WTC11 (cell line): Measurements from ENCODE around the gene MSH3. TPM values are rescaled to one million over a fixed set of nuclear protein-coding genes. Genes with fewer than 3 reads are reported as not detected.

ENCODE experiments used
- ATAC-seq: fragments of 200-7000 bp; cut with Tn5 transposase; 2 replicates; pipeline ENCODE4 v1.10.0; 2021; ENCODE audit warnings: mild to moderate bottlenecking, moderate library complexity
- CTCF ChIA-PET: fragments of 300-600 bp; sonication (Branson Sonifier 250); formaldehyde crosslinking; loops from one replicate; lab custom pipeline; 2021; ENCODE audit warnings: antibody characterized with exemption; lab: Charles Lee
- POLR2A ChIA-PET: fragments of 350-600 bp; sonication (Branson Sonifier 250); formaldehyde crosslinking; loops from one replicate; lab custom pipeline; 2021; ENCODE audit warnings: antibody characterized with exemption; lab: Charles Lee
- DNase-seq: peaks from one replicate; pipeline ENCODE4 v3.0.0; 2021; ENCODE audit warnings: low spot score
- H3K27ac Mint-ChIP-seq: 2 replicates; pipeline ENCODE4 v1.8.0; 2021; ENCODE audit warnings: mixed read lengths
- H3K27me3 Mint-ChIP-seq: 2 replicates; pipeline ENCODE4 v1.8.0; 2021; ENCODE audit warnings: low read depth, mild to moderate bottlenecking, moderate library complexity, mixed read lengths
- H3K36me3 Mint-ChIP-seq: 2 replicates; pipeline ENCODE4 v1.8.0; 2021; ENCODE audit warnings: mixed read lengths
- H3K4me1 Mint-ChIP-seq: 2 replicates; pipeline ENCODE4 v1.8.0; 2022; ENCODE audit warnings: mixed read lengths
- H3K4me3 Mint-ChIP-seq: 2 replicates; pipeline ENCODE4 v1.8.0; 2021; ENCODE audit warnings: mild to moderate bottlenecking, moderate library complexity, mixed read lengths
- H3K9me3 Mint-ChIP-seq: 2 replicates; pipeline ENCODE4 v1.8.0; 2021; ENCODE audit warnings: mixed read lengths
- ATF1 ChIP-seq: sonication (generic); formaldehyde crosslinking; IDR thresholded peaks from 2 replicates; pipeline ENCODE4 v1.8.1; 2023; ENCODE audit warnings: mild to moderate bottlenecking, moderate library complexity, missing genetic modification reagents
- CREB1 ChIP-seq: sonication (generic); formaldehyde crosslinking; IDR thresholded peaks from 2 replicates; pipeline ENCODE4 v1.8.0; 2023; ENCODE audit warnings: mild to moderate bottlenecking, missing genetic modification reagents
- ETV6 ChIP-seq: sonication (generic); formaldehyde crosslinking; IDR thresholded peaks from 2 replicates; pipeline ENCODE4 v1.8.1; 2022; ENCODE audit warnings: mild to moderate bottlenecking, missing genetic modification reagents
- GABPB1 ChIP-seq: sonication (generic); formaldehyde crosslinking; IDR thresholded peaks from 2 replicates; pipeline ENCODE4 v1.8.1; 2023; ENCODE audit warnings: mild to moderate bottlenecking, missing genetic modification reagents
- IRF2 ChIP-seq: sonication (generic); formaldehyde crosslinking; IDR thresholded peaks from 2 replicates; pipeline ENCODE4 v1.8.0; 2022; ENCODE audit warnings: low read depth, missing genetic modification reagents, borderline replicate concordance
- JAZF1 ChIP-seq: fragments of 250-450 bp; sonication (Bioruptor Pico); IDR thresholded peaks from 2 replicates; pipeline ENCODE4 v1.9.0; 2021; ENCODE audit warnings: moderate library complexity, mild to moderate bottlenecking, inconsistent platforms
- MYBL2 ChIP-seq: sonication (generic); formaldehyde crosslinking; IDR thresholded peaks from 2 replicates; pipeline ENCODE4 v1.8.1; 2023; ENCODE audit warnings: mild to moderate bottlenecking, moderate library complexity, missing genetic modification reagents
- NFATC4 ChIP-seq: fragments of 250-450 bp; sonication (Bioruptor Pico); IDR thresholded peaks from 2 replicates; pipeline ENCODE4 v1.9.0; 2021; ENCODE audit warnings: mild to moderate bottlenecking
- RORB ChIP-seq: fragments of 250-450 bp; sonication (Bioruptor Pico); IDR thresholded peaks from 2 replicates; pipeline ENCODE4 v1.9.0; 2021; ENCODE audit warnings: mild to moderate bottlenecking
- SP1 ChIP-seq: sonication (generic); formaldehyde crosslinking; conservative IDR thresholded peaks from 2 replicates; pipeline ENCODE4 v1.8.1; 2022; ENCODE audit warnings: missing genetic modification reagents
- ZBTB21 ChIP-seq: sonication (generic); formaldehyde crosslinking; IDR thresholded peaks from 2 replicates; pipeline ENCODE4 v1.8.1; 2023; ENCODE audit warnings: mild to moderate bottlenecking, missing genetic modification reagents, borderline replicate concordance
- ZNF121 ChIP-seq: sonication (generic); formaldehyde crosslinking; IDR thresholded peaks from 2 replicates; pipeline ENCODE4 v1.8.0; 2023; ENCODE audit warnings: missing genetic modification reagents
- ZNF263 ChIP-seq: sonication (generic); formaldehyde crosslinking; IDR thresholded peaks from 2 replicates; pipeline ENCODE4 v1.8.1; 2022; ENCODE audit warnings: low read depth, mild to moderate bottlenecking, moderate library complexity, missing genetic modification reagents
- total RNA-seq: library from RNA; stranded (reverse); gene quantifications from 3 replicates; pipeline ENCODE4 v1.2.3, GENCODE V29; 2021
- TF ChIP-seq, protein P1 (sequence below): sonication (generic); formaldehyde crosslinking; IDR thresholded peaks from 2 replicates; pipeline ENCODE4 v1.8.1; 2022; ENCODE audit warnings: mild to moderate bottlenecking, missing genetic modification reagents, moderate library complexity, borderline replicate concordance
- TF ChIP-seq, protein P2 (sequence below): sonication (generic); formaldehyde crosslinking; IDR thresholded peaks from 2 replicates; pipeline ENCODE4 v1.8.1; 2022; ENCODE audit warnings: missing genetic modification reagents, borderline replicate concordance
- TF ChIP-seq, protein P3 (sequence below): sonication (generic); formaldehyde crosslinking; IDR thresholded peaks from 2 replicates; pipeline ENCODE4 v1.8.0; 2023; ENCODE audit warnings: missing genetic modification reagents, mild to moderate bottlenecking, borderline replicate concordance
- TF ChIP-seq, protein P4 (sequence below): sonication (generic); formaldehyde crosslinking; IDR thresholded peaks from 2 replicates; pipeline ENCODE4 v1.8.0; 2022; ENCODE audit warnings: missing genetic modification reagents
- TF ChIP-seq, protein P5 (sequence below): fragments of 250-450 bp; sonication (Bioruptor Pico); IDR thresholded peaks from 2 replicates; pipeline ENCODE4 v1.9.0; 2021; ENCODE audit warnings: mild to moderate bottlenecking
- TF ChIP-seq, protein P6 (sequence below): sonication (generic); formaldehyde crosslinking; IDR thresholded peaks from 2 replicates; pipeline ENCODE4 v1.8.0; 2023; ENCODE audit warnings: missing genetic modification reagents
- TF ChIP-seq, protein P7 (sequence below): fragments of 250-450 bp; sonication (Bioruptor Pico); IDR thresholded peaks from 2 replicates; pipeline ENCODE4 v1.8.0; 2021; ENCODE audit warnings: mild to moderate bottlenecking

Gene MSH3
- total RNA-seq, 1 experiment from 2014 or later: 14.6 TPM

DNA sequence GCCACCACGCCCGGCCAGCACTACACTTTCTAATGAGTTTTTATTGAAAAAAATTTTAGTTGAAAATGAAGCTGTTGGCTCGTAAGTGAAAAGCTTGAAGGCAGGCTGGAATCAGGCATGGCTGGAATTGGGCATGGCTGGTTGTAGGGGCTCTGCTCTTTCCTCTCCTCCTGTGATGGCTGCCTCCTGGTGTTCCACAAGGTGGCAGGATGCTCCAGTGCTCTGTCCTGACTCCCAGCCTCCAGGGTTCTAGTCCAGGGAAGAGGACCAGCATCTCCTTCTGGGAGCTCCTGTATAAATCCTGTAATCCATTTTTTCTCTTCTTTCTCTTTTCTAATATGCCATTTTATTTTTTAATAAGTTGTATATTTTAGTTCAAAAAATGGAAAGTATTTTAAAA is 57.5 kb downstream of the MSH3 start:
- H3K4me3 Mint-ChIP-seq: no peak overlapping the region
- peaks cover 13% of the 10 kb centered on the region for H3K4me1 Mint-ChIP-seq
- peak; percentile 67 for DNase-seq
- no peaks in the 10 kb centered on the region for H3K27me3 Mint-ChIP-seq
- H3K36me3 Mint-ChIP-seq: no peaks in the 10 kb centered on the region
- ChIA-PET CTCF (interaction anchor here (0.6 to 2.0 kb wide), 27 partner anchors 9 to 591 kb away, joined by 3 to 15 read pairs (median 4); no protein-coding TSS in a partner anchor), POLR2A (no interaction called here)
- peak; percentile 98 for ATAC-seq
- H3K9me3 Mint-ChIP-seq: no peaks in the 10 kb centered on the region
- no peak overlapping the region for H3K27ac Mint-ChIP-seq
- no peak for TF ChIP-seq ZBTB21 (CRISPR knock-in tag)
- TF ChIP-seq, protein P1, sequence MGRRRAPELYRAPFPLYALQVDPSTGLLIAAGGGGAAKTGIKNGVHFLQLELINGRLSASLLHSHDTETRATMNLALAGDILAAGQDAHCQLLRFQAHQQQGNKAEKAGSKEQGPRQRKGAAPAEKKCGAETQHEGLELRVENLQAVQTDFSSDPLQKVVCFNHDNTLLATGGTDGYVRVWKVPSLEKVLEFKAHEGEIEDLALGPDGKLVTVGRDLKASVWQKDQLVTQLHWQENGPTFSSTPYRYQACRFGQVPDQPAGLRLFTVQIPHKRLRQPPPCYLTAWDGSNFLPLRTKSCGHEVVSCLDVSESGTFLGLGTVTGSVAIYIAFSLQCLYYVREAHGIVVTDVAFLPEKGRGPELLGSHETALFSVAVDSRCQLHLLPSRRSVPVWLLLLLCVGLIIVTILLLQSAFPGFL (CRISPR knock-in tag): no peak
- TF ChIP-seq, protein P2, sequence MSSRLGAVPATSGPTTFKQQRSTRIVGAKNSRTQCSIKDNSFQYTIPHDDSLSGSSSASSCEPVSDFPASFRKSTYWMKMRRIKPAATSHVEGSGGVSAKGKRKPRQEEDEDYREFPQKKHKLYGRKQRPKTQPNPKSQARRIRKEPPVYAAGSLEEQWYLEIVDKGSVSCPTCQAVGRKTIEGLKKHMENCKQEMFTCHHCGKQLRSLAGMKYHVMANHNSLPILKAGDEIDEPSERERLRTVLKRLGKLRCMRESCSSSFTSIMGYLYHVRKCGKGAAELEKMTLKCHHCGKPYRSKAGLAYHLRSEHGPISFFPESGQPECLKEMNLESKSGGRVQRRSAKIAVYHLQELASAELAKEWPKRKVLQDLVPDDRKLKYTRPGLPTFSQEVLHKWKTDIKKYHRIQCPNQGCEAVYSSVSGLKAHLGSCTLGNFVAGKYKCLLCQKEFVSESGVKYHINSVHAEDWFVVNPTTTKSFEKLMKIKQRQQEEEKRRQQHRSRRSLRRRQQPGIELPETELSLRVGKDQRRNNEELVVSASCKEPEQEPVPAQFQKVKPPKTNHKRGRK: no peak

DNA sequence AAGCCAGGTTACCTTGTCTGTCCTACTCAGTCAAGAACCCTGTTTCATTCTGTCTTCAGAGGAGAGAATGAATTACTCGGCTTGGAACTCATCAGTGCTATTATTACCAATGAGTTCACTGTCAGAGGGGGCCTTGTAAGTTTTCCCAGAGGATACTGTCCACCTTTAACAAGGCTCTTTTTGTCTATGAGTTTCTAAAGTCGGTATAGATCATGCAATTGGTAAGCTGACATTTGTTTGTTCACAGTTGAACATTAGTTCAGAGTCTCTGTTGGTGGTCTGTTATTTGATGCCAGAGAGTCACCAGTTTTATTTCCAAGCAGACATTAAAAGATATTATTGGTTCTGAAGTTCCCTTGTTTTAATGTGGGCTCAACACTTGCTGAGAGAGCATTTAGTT is 58.5 kb downstream of the MSH3 start:
- no peak for ATAC-seq
- H3K27ac Mint-ChIP-seq: no peak overlapping the region

More for the DNA sequence above, 58.5 kb downstream of the MSH3 start:
- Mint-ChIP-seq H3K4me1 (peaks cover 13% of the 10 kb centered on the region), H3K27me3 (no peaks in the 10 kb centered on the region), H3K9me3 (no peaks in the 10 kb centered on the region), H3K4me3 (no peak overlapping the region), H3K36me3 (no peaks in the 10 kb centered on the region)
- POLR2A ChIA-PET: no interaction called here
- no peak for DNase-seq
- CTCF ChIA-PET: interaction anchor here (1.9 kb wide), 1 partner anchor 482 kb away, joined by 15 read pairs; no protein-coding TSS in a partner anchor
- TF ChIP-seq ETV6 (CRISPR knock-in tag) (no peak), SP1 (CRISPR knock-in tag) (no peak), IRF2 (no peak), GABPB1 (CRISPR knock-in tag) (no peak), ZNF263 (CRISPR knock-in tag) (no peak), ZNF121 (no peak), RORB (no peak), CREB1 (no peak), MYBL2 (CRISPR knock-in tag) (no peak), NFATC4 (CRISPR knock-in tag) (no peak), JAZF1 (CRISPR knock-in tag) (no peak), ATF1 (CRISPR knock-in tag) (no peak)
- TF ChIP-seq, protein P3, sequence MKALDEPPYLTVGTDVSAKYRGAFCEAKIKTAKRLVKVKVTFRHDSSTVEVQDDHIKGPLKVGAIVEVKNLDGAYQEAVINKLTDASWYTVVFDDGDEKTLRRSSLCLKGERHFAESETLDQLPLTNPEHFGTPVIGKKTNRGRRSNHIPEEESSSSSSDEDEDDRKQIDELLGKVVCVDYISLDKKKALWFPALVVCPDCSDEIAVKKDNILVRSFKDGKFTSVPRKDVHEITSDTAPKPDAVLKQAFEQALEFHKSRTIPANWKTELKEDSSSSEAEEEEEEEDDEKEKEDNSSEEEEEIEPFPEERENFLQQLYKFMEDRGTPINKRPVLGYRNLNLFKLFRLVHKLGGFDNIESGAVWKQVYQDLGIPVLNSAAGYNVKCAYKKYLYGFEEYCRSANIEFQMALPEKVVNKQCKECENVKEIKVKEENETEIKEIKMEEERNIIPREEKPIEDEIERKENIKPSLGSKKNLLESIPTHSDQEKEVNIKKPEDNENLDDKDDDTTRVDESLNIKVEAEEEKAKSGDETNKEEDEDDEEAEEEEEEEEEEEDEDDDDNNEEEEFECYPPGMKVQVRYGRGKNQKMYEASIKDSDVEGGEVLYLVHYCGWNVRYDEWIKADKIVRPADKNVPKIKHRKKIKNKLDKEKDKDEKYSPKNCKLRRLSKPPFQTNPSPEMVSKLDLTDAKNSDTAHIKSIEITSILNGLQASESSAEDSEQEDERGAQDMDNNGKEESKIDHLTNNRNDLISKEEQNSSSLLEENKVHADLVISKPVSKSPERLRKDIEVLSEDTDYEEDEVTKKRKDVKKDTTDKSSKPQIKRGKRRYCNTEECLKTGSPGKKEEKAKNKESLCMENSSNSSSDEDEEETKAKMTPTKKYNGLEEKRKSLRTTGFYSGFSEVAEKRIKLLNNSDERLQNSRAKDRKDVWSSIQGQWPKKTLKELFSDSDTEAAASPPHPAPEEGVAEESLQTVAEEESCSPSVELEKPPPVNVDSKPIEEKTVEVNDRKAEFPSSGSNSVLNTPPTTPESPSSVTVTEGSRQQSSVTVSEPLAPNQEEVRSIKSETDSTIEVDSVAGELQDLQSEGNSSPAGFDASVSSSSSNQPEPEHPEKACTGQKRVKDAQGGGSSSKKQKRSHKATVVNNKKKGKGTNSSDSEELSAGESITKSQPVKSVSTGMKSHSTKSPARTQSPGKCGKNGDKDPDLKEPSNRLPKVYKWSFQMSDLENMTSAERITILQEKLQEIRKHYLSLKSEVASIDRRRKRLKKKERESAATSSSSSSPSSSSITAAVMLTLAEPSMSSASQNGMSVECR (CRISPR knock-in tag): no peak
- TF ChIP-seq, protein P4, sequence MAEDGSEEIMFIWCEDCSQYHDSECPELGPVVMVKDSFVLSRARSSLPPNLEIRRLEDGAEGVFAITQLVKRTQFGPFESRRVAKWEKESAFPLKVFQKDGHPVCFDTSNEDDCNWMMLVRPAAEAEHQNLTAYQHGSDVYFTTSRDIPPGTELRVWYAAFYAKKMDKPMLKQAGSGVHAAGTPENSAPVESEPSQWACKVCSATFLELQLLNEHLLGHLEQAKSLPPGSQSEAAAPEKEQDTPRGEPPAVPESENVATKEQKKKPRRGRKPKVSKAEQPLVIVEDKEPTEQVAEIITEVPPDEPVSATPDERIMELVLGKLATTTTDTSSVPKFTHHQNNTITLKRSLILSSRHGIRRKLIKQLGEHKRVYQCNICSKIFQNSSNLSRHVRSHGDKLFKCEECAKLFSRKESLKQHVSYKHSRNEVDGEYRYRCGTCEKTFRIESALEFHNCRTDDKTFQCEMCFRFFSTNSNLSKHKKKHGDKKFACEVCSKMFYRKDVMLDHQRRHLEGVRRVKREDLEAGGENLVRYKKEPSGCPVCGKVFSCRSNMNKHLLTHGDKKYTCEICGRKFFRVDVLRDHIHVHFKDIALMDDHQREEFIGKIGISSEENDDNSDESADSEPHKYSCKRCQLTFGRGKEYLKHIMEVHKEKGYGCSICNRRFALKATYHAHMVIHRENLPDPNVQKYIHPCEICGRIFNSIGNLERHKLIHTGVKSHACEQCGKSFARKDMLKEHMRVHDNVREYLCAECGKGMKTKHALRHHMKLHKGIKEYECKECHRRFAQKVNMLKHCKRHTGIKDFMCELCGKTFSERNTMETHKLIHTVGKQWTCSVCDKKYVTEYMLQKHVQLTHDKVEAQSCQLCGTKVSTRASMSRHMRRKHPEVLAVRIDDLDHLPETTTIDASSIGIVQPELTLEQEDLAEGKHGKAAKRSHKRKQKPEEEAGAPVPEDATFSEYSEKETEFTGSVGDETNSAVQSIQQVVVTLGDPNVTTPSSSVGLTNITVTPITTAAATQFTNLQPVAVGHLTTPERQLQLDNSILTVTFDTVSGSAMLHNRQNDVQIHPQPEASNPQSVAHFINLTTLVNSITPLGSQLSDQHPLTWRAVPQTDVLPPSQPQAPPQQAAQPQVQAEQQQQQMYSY (CRISPR knock-in tag): no peak
- TF ChIP-seq, protein P5, sequence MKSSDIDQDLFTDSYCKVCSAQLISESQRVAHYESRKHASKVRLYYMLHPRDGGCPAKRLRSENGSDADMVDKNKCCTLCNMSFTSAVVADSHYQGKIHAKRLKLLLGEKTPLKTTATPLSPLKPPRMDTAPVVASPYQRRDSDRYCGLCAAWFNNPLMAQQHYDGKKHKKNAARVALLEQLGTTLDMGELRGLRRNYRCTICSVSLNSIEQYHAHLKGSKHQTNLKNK (CRISPR knock-in tag): no peak
- TF ChIP-seq, protein P6, sequence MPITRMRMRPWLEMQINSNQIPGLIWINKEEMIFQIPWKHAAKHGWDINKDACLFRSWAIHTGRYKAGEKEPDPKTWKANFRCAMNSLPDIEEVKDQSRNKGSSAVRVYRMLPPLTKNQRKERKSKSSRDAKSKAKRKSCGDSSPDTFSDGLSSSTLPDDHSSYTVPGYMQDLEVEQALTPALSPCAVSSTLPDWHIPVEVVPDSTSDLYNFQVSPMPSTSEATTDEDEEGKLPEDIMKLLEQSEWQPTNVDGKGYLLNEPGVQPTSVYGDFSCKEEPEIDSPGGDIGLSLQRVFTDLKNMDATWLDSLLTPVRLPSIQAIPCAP (CRISPR knock-in tag): no peak
- TF ChIP-seq, protein P7, sequence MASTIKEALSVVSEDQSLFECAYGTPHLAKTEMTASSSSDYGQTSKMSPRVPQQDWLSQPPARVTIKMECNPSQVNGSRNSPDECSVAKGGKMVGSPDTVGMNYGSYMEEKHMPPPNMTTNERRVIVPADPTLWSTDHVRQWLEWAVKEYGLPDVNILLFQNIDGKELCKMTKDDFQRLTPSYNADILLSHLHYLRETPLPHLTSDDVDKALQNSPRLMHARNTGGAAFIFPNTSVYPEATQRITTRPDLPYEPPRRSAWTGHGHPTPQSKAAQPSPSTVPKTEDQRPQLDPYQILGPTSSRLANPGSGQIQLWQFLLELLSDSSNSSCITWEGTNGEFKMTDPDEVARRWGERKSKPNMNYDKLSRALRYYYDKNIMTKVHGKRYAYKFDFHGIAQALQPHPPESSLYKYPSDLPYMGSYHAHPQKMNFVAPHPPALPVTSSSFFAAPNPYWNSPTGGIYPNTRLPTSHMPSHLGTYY: no peak
